Adrenal gland (tissue), 5 donors: ENCODE results near the gene PRSS16.

Source experiments
- POLR2A ChIP-seq, 2 donors: fragments of 450-650 bp; IDR thresholded peaks; one replicate each; pipeline ENCODE4 v1.6.1; 2017; ENCODE audit warnings: antibody characterized with exemption in 2 of 2, mild to moderate bottlenecking in 2 of 2, moderate library complexity in 1 of 2
- TF ChIP-seq, protein P1 (sequence below), 6 experiments: fragments of 450-650 bp in 4 of 6; fragments of 200-600 bp in 2 of 6; sonication (generic) in 1 of 6; IDR thresholded peaks; 1 replicate in 5 of 6; 2 replicates in 1 of 6; pipeline versions ENCODE4 v1.5.1 to v1.8.0; 2016 to 2021; ENCODE audit warnings: antibody characterized with exemption in 6 of 6, mild to moderate bottlenecking in 2 of 6, moderate library complexity in 1 of 6
- donor health status: DM: no; HTN: no; CAD: no.

DNA sequence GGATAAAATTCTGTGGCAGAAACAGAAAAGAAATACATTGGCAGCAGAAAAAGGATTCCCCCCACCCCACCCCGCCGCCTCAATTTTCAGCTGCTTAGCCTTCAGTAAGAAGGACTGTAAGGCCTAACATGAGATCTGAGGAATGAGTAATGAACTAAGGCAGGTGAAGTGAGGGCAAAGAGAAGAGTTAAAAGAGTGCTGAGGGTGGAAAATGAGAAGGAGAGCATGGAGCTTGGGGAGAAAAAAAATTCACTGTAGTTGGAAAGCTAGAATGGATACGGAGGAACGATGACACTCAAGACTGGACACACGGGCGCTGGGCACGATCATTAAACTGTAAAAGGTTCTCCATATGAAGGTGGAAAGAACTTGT is 50.0 kb downstream of the PRSS16 start:
- TF ChIP-seq, protein P1, sequence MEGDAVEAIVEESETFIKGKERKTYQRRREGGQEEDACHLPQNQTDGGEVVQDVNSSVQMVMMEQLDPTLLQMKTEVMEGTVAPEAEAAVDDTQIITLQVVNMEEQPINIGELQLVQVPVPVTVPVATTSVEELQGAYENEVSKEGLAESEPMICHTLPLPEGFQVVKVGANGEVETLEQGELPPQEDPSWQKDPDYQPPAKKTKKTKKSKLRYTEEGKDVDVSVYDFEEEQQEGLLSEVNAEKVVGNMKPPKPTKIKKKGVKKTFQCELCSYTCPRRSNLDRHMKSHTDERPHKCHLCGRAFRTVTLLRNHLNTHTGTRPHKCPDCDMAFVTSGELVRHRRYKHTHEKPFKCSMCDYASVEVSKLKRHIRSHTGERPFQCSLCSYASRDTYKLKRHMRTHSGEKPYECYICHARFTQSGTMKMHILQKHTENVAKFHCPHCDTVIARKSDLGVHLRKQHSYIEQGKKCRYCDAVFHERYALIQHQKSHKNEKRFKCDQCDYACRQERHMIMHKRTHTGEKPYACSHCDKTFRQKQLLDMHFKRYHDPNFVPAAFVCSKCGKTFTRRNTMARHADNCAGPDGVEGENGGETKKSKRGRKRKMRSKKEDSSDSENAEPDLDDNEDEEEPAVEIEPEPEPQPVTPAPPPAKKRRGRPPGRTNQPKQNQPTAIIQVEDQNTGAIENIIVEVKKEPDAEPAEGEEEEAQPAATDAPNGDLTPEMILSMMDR (IDR thresholded peaks at IDR 0.05): no peak
- TF ChIP-seq POLR2A (IDR thresholded peaks at IDR 0.05): no peak
